GM18867 (cell line): ENCODE results near the gene EFCAB11.
"Not testable (repeated sequence)": the region's sequence is repeated elsewhere in the genome, so short reads cannot be mapped to it uniquely, and the experiment has no call there.

Experiments
- ATAC-seq: cut with Tn5 transposase; IDR thresholded peaks from one replicate; pipeline ENCODE4 v1.9.1; 2021; ENCODE audit warnings: mild to moderate bottlenecking, moderate library complexity; ENCODE audit not compliant: unreplicated experiment

EFCAB11 gene

DNA sequence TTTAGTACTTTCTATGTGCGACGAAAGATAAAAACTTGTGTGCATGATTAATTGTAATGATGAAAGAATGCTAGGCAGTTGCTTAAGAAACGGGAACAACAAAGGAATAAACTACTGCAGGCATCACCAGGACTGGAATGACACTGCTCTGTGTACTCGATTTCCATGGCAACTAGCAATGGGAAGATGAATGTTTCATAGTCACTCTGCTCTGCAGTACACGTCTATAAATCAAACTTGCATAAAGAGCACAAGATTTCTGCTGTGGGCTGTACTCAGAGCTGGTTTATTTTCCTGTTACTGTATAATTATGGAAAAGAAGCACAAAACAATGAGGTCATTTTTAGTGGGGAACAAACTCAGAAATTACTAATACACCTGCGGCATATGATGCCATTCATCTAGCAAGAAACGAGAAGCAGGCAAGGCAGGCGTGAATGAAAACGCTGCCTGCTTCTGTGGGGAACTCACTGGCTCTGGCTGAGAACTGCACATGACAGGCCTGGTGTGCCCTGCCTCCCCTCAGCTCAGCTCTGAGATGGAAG is 41.8 kb downstream of the EFCAB11 start:
- ATAC-seq: no peak

DNA sequence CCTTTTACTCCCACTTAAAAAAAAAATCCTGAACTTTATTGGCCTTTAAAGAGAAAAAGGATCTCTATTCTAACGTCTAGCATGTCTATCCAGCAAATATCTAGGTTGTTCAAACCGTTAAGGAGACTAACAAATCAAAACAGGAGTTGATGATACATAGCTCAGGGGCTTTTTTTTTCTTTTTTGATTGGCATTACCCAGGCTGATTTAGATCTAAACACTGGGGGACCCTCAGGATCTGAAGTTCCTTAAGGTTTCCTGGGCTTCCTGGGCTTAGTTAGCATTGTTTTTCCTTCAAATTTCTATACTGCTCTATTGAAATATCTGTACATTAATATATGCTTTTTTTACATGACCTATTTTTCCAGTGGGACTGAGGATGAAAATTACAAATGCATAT is 42.3 kb downstream of the EFCAB11 start:
- no peak for ATAC-seq

DNA sequence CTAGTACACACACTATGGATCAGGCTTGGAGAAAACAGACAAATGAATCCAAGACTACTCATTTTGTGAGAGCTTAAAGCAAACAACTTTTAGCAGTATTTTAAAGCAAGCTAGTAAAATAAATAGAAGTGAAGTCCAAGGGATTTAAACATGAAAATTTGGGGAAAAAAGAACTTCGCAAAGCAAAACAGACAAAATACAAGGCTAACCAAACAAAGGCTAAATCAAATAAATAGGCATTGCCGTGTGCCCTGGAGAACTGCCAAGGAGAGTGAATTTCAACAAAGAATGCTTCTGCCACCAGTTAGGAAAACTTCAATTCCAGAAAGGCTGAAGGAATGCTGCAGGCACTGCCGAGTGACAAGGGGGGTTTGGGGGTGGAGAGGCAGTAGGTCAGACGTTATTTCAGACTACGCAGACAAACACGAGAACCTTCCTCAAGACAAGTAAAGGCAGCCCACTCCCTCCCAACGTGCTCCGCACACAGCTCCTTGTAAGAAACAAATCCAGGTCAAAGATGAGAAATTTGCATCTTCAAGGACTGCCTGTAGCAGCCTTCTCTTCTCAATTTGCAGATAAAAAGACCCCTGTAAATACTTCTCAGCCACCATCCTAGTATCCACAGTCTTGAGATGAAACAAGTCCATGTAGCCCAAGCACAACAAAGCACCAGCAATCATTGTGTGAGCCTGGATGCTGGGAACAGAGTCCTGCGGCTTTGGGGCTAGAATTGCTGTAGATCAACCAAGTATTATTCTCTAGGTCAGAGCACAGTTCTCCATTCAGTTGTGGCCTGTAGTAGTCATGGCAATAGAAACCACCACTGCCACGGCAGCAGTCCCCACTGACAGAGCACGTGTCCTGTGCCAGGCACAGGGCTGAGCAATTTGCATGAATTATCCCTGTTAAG is 43.3 kb downstream of the EFCAB11 start:
- ATAC-seq: peak; percentile 69

DNA sequence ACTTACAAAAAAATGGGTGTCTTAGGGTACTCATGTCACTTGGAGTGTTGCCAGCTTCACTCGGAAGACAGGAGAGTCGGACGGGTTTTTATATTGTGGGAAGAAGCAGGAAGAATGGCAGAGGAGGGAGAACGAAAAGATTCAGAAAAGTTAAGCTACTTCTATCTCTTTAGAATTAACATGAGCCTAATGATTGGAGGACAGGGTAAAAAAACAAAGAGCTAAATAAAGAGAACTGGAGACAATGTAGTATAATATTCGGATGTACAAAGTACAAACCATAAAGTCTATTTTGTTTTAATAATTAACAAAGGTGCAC is 43.9 kb downstream of the EFCAB11 start:
- ATAC-seq: no peak

DNA sequence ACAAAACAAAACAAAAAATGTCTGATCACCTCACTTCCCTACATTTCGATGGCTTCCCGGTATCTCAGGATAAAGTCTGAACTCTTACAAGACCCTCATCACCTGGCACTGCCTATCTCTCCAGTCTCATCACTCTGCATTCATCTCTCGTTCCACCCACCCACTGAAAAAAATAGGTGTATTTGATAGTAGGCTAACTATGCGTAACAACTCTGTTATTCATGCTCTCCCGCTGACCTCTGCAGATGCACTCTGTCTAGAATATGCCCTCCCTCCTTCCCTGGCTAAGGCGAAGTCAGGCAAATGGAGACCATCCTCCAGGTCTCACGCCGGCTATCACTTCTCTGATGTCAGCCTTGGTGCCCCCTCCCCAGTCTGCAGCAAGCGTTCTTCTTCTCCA is 44.9 kb downstream of the EFCAB11 start:
- no peak for ATAC-seq

DNA sequence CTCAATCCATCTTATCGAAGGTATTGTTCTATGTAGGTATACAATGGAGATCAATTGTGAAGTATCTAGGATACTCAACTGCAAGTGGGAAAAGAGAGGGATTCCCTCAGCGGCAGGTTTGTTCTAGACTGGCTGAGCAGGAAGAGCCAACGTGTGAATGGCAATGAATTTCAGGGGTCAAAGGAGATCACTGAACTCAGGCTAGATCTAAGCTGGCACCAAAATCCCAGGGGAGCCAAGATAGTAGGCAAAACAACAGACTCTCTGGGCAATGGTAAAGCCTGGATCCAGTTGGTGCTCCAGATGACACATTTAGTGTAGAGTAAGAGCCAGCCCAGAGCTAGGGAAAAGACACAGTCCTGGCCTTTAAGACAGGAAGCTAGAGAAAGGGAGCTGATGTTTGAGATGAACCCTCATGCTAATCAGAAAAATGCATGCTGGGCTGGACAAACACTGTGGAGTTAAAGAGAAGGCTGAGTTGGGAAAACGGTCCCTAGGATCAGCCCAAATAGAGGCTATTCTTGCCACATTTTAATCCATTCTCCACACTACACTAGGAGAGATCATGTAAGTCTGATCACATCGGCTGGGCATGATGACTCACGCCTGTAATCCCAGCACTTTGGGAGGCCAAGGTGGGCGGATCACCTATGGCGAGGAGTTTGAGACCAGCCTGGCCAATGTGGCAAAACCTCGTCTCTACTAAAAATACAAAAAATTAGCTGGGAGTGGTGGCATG is 45.6 kb downstream of the EFCAB11 start:
- no peak for ATAC-seq

DNA sequence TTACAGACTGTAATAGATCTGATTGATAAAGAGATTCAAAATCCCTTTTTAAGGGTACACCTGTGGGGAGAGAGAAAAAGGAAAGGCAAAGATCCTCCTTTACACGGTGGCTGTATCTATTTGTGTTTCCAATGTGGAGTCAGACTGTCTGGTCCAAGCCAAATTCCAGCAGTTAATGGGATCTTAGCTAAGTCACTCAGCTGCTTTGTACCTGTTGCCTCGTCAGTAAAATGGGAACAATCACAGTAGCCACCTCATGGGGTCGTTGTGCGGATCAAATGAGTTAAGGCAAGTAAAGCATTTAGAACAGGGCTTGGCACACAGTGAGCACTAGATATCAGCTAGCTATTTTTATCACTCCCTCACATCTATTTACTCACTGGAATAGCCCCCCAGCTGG is 46.9 kb downstream of the EFCAB11 start:
- no peak for ATAC-seq

DNA sequence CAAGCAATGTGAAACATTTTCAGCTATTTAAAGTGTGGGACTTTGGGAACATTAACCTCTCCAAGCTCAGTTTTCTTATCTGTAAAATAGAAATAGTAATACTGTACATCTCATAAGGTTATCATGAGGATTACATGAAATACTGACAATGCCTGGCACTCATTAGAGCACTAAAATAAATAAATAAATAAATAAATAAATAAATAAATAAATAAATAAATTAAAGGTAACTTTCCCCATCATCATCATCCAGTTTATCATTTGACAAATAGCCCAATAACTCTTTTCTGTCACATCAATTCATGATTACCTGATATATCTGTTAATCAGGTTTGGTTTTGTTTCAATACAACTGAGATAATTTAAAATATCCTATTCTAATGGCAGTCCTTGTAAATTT is 48.5 kb downstream of the EFCAB11 start:
- no peak for ATAC-seq

DNA sequence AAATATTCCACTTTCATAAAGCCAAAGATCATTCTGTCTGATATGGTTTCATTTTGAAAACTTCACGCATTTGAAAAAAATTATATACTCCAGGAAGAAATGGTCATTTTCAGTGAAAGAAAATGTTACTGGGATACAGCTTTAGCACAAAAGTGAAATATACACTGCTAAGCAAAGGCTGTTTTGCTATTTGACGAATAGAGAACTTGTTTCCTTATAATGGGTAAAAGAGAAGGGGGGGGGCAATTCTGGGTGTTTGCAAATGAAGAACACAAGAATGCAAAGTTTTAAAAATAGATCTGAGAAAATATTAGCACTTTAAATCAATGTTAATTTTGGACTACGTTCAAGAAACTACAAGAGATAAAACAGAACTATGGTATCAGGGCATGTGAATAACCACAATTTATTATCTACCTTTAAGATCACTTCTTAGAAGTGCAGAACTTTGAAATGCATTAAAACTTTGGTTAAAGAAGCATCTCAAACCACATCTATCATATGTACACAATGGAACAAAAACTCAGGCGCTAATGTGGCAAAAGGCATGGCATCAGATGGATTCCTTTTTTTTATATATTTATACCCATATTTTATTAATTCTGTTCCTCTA is 51.1 kb downstream of the EFCAB11 start:
- no peak for ATAC-seq

DNA sequence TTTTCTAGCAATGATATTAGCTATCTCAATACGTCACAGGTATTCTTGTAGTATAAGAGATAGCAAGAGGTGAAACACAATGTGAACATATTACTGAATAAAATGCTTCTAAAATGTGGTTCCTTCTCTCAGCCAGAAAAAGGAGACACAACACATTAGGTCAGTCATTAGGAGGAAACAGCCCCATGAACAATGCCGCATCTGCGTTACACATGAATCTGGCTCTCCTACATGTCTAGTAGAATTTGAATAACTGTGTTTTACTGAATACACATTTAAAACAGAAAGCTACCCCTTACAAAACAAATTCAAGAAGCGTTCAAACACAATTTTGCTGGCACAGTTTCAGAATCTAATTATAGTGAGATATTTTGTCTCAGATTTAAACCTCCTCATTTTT is 51.6 kb downstream of the EFCAB11 start:
- ATAC-seq: no peak

DNA sequence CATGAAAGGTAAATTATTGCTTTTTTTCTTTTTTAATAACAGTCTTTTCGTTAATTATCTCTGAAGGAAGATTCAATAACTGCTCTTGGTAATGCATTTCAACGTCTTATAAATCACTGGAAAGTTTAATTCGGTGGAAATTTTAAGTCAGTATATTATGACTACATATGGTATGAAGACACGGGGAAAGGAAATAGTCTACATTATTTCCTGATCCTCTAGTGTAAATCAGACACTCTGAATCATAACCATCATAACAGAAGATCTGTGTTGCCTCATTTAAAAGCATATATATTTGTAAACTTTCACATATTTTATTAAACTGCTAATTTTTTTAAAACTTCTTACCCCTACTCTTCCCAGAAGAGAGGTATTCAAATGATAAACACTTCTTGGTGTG is 53.7 kb downstream of the EFCAB11 start:
- no peak for ATAC-seq

DNA sequence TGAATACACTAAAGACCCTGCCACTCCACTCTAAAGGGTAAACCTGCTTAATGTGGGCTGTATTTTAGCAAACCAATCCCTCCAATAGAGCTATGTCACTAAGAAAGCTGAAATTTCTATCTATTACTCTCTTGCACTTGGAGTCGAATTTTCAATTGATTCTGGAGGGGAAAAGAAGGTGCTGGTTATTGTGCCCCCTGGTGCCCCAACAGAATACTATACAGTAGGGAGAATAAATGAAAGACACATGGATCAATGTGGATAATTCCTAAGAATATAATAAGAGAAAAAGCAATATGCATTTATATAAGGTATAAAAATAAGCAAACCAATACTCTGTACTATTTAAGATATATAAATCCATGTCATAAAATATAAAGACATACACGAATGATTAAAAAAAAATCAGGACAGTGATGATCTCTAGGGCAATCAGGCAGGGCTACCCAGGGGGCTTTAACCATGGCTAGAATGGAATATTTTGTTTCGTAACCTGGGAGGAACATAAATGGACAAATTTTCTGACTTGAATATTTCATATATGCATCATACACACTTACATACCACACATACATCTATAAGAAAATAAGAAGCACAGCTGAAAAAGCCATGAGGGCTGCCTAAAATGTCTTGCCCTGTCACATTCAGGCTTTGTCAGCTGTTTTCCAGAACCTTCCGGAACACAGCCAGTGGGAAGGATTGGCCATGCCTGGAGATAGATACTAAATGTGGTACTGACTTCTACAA is 54.4 kb downstream of the EFCAB11 start:
- ATAC-seq: peak; percentile 50

DNA sequence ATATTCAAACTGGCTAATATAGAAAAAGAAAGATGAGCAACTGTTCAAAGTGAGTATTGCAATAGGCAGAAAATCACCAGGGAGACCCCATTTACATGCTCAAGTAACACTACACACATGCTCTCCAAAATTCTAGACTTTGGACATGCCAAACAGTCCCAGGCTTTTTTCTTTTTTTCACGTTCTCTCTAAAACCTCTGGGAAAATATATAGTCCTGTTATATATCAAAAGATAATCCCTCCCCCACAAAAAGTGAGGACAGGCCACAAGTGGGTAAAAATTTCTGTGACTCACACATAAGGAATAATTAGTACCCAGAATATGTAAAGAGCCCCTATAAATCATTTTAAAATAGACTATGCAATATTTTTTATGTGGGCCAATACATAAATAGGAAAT is 55.2 kb downstream of the EFCAB11 start:
- ATAC-seq: no peak

DNA sequence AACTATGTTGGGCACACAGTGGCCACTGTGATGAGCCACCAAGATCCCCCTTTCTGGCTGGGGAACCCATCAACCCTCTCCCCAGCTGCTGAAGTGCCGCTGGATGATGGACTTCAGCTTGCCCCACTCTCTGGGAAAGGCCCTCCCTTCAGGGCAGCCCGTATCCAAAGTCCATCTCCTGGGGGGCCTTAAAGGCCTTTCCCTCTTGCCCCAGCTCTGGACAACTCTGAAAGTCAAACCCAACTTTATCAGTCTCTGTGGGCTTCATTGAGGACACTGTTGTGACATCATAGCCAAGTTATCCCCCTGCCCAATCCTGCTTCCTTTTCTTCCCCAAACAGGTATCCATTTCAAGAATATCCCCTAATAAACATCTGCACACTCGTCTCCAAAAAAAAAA is 61.1 kb downstream of the EFCAB11 start:
- not testable (repeated sequence) for ATAC-seq

DNA sequence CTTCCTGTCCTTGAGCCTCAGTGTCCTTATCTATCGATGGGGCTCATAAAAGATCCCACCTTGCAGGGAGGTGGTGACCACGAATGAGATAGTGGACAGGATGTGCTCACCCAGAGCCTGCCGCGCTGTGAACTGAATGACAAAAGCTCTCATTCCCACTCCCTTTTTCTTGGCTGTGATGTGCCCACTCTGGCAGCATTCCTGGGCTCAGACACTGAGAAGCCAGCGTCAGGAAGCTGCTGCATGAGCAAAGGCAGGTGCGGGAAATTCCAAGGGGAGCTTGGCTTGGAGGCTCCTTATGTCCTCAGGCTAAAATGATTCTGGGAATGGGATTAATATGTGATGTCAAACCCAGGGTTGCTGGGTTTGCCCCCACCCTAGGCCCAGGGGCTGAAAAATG is 61.6 kb downstream of the EFCAB11 start:
- ATAC-seq: no peak

DNA sequence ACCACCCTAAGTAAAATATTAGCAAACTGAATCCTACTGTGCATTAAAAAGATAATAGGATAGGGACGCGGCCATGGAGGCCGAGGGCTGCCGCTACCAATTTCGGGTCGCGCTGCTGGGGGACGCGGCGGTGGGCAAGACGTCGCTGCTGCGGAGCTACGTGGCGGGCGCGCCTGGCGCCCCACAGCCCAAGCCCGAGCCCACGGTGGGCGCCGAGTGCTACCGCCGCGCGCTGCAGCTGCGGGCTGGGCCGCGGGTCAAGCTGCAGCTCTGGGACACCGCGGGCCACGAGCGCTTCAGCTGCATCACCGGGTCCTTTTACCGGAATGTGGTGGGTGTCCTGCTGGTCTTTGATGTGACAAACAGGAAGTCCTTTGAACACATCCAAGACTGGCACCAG is 62.8 kb downstream of the EFCAB11 start:
- not testable (repeated sequence) for ATAC-seq

DNA sequence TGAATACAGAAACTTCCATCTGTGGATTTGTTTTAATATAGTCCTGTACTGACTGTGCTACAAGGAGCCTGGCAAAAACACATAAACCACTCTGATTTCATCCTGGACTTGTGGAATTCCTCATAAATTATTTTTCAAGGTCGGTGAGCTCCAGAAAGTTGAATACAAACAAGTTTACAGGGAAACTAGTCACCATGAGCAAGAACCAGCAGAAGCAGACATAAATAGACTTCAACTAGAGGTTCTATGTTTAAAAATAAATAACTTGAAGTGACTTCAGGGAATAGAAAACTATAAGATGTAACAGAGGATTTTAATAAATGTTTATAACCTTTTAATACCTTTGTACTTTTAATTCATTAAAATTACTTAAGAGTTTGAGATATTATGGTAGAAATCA is 63.5 kb downstream of the EFCAB11 start:
- no peak for ATAC-seq

DNA sequence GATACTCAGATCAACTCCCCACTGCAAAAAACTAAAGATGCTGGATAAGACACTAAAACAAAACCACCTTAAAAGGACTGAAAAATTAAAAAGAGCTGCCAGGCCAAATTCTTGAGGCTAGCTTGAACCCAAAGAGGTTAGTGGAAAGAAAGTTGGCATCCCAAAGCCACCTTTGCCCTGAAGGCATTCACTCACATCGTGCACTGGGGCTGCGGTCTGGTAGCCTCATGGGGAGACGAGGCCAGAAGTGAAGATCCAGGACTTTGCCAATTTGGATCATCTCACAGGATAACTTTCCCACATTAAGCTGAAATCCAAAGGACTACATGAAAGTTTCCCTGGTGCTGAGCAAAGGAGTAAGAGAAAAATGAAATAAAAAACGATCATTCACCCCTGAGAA is 63.9 kb downstream of the EFCAB11 start:
- no peak for ATAC-seq

DNA sequence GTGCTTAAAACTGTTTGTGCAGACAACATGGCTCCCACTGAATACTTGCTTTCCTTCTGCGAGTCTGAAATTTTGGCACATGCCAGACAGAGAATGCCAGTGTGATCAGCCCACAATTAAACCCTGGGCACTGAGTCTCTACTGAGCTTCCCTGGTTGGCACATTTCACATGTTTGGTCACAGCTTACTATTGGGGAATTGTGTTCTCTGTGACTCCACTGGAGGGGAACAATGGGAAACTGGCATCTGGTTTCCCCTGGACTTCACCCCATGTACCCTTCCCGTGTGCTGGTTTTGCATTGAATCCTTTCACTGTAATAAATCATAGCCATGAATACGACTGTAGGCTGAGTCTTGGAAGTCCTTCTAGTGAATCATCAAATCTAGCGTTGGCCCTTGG is 64.9 kb downstream of the EFCAB11 start:
- no peak for ATAC-seq

DNA sequence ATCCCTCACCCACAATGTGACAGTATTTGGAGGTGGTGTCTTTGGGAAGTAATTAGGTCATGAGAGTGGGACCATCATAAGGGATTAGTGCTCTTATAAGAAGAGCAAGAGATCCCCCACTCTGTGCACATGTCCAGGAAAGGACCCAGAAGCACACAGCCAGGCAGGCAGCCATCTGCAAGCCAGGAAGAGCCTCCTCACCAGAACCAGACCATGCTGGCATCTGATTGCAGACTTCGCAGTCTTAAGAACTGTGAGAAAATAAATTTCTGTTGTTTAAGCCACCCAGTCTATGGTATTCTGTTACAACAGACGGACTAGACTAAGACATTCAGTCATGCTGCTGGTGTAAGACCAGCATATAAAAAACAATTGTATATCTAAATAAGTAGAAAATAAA is 69.8 kb downstream of the EFCAB11 start:
- no peak for ATAC-seq

DNA sequence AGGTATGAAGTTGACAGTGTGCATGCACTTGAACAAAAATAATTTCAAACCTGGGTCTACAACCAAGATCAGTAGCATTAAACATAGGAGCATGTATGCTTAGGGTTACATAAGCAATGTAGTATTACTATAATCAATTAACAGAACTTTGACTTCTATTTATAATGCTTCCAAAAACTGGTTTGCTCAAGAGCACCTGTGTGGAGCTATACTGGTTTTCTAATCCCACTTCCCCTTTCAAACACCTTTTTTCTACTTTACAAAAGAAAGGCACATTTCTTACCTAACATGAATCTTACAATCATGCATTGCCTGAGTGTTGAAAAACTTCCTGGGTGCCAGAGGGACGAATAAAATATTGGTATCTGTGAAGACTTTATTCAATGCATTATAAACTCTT is 72.7 kb downstream of the EFCAB11 start:
- ATAC-seq: peak; percentile 69
